HG03571 (cell line): ENCODE results near the gene PACSIN2.
"Not testable (repeated sequence)": the region's sequence is repeated elsewhere in the genome, so short reads cannot be mapped to it uniquely, and the experiment has no call there.

Source experiments
- ATAC-seq: cut with Tn5 transposase; IDR thresholded peaks from one replicate; pipeline ENCODE4 v1.9.1; 2021; ENCODE audit not compliant: unreplicated experiment

Gene PACSIN2

DNA sequence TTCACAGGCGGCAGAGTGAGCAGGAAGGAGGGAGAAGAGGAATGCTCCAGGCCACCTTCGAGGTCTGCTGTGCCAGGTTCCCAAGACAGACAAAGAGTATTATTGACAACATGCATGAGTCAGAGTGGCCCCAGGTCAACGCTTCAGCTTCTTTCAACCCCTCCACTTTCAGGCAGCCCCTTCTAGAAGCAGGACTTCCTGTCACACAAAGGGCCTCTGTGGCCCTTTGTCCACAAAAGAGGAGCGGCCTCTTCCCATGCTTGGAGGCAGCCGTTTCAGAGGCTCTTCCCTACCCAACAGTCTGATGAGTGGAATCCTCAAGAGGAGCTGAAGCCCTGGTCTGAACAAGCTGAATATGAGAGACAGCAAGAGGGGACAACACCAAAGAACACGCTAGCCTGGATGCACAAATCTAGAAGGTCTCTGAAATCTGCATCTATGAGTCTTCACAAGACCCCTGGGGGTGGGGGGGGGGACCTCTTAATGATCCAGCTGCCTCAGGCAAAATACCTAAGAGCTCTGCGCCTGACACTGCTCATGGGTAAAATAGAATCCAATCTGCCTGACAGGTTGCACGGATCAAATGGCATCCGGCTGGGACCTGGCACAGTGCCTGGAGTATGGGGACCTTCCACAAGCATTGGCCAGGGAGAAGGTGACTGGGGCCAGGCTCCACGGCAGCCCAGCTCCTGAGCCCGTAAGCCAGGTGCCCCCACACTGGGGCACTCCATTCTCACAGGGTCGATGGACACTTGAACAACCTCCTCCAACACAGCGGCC is 67.5 kb downstream of the PACSIN2 start:
- ATAC-seq, result no peak

DNA sequence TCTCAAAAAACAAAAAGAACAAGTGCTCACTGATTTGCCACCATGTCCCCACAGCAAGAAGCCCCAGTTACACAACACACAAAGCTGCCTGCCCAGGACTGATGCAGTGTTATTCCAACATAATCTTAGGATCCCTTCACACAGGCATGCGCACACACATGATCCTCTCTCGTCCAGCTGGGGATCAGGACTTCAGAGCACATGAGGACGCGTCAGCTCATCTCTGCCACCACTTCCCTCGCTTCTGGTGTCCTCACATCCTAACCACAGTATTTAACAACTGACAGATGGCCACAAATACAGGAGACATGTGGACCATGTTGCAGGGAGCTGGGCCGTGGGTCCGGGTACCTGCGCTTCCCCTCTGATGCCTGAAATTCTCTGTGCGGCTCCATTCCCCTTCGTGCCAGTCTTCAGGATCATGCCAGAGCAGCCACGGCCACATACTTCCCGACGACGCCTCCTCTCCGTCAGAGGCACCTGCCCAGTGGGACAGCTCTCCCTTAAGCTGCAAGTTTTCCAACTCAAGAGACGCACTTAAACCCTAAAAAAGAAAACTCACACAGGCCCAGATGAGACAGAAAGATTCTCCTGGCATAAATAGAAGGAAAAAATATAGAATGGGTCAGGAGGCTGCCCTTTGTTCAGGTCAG is 68.3 kb downstream of the PACSIN2 start:
- ATAC-seq, result no peak

DNA sequence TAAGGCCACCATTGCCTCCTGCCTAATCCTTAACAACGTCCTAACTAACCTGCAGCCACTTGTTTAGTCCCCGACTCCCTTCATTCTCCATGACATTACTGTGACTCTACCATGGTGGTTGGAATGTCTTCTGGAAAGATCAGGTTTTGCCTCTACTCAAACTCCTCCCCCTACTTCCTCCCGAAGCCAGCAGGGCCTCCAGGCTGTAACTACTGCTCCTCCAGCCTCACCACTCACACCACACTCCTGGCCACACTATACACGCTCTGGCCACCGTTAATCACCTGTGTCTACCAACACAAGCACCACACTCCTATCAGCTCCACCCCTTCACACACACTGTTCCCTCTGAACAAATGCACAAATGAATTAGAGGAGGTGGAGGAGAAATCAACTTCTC is 69.2 kb downstream of the PACSIN2 start:
- ATAC-seq, result no peak

DNA sequence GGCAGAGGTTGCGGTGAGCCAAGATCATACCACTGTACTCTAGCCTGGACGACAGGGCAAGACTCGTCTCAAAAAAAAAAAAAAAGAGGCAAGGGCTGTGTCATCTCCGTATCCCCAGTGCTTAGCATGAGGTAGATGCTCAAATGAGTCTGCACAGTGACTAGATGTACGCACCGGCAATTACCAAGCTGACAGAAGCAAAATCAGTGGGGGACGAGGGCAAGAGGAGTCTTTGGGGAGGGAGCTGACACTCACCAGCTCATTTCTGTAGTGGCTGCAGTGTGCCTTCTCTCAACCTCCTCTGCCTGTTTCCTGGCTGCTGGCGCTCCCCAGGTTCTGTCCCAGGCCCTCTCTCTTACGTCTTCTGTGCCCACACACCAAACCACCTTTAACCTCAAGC is 69.9 kb downstream of the PACSIN2 start:
- no peak for ATAC-seq

DNA sequence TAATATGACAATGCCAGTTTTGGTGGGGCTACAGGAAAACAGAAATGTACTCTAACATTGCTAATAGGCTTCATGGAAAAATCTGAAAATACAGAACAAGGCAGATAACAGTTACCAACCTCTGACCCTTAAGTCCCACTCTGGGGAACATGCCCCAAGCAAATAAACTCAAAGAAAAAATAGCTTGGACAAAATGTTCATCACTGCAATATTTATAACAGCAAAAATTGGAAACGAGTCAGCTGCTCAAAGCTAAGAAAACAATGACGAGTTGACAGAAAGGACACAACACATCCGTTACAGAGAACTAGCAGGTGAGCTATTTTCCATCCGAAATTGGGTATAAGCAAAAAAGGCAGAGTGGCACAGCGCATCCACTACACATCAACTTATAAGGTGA is 70.5 kb downstream of the PACSIN2 start:
- ATAC-seq, result no peak

DNA sequence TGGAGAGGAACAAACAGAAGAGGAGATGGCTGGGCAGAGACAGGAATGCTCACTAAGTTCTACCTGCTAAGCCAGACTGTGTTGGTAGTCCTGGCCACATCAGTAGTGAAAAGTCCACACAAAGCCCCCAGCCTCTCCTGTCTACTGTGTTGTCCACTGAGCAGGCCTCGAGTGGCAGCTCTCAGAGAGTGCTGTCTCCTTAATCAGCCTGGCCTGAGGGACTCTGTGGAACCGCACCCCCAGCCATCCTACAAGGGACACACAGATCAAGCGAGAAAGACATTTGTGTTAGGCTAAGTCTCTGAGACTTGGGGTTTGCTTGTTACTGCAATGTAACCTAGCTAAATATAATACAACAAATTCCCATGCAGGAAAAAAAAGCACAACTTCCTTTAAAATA is 71.0 kb downstream of the PACSIN2 start:
- ATAC-seq, result no peak

DNA sequence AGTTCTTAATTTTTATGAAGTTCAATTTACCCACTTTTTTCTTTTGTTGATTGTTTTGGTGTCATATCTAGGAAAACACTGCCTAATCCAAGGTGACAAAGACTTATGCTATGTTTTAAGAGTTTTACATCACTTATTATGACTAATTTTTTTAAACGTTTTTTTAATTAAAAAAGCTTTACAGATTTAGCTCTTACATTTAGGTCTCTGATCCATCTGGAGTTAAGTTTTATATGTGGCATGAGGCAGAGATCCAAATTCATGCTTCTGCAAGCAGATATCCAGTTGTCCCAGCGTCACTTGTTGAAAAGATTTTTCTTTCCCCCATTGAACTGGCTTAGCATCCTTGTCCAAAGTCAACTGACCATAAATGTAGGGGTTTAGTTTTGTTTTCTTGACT is 72.6 kb downstream of the PACSIN2 start:
- no peak for ATAC-seq

DNA sequence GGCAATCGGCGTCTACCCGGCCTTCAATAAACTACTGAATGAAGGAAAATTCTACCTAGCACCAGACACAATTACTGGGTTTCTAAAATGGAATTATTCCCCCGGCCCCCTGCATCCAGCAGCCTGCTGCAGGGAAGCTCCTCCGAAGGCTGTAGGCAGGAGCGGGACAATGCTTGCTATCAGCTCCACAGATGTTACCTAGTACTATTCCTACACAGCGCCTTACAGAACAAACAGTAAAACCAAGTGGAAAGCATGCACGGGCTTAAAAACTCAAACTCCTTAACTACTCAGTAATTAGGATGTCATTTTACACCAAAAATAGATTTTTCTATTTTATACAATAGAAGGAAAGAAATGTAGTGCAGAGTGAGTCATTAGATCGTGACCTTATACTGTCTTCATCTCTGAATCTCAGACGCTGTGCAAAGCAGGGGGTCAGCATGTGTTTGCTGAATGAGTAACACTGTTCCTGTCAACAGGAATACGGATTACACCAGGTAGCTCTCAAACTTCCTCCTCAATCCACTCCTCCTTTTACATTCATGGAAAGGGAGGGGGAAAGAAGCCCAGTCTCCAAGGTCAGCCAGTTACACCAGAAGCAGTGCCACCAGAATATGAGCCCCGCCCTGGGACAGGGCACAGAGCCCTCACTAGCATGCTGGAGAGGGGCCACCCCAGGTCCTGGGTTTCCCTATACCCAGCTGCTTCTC is 74.9 kb downstream of the PACSIN2 start:
- ATAC-seq, result no peak

DNA sequence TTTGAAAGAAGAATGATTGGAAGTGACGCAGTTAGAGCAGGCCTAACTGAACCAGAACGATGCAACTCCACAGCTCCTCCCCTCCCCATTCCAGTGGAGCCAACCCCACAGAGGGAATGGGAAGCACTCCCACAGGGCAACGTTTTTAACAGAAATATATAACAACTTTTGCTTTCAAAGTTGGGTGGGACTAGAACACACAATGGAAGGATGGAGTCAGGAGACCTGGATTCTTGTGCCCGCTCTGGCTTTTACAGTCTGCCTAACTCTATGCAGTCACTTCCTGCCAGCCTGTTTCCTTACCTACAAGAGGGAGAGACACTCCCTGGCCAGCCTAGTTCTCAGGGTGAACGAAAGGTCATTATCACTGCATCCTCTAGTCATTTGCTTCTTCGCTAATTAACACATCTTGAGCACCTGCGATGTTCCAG is 75.5 kb downstream of the PACSIN2 start:
- ATAC-seq, result no peak

DNA sequence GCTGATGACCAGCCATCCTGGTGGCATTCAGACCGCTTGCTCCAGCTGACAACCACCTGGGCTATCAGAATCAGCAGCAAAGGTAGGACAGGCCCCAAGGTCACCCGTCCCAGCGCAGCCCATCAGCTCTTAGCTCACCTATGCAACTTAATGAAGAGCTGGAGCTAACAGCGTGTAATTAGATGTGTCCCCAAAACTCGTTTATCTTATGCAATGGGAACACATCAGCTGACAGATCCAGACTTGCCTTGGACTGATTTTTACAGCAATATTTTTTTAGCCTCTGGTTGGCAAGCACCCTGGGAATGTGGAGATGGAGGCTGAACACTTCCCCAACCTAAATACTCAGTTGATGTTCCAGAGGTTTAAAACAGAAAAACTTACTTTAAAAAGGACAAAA is 76.0 kb downstream of the PACSIN2 start:
- no peak for ATAC-seq

DNA sequence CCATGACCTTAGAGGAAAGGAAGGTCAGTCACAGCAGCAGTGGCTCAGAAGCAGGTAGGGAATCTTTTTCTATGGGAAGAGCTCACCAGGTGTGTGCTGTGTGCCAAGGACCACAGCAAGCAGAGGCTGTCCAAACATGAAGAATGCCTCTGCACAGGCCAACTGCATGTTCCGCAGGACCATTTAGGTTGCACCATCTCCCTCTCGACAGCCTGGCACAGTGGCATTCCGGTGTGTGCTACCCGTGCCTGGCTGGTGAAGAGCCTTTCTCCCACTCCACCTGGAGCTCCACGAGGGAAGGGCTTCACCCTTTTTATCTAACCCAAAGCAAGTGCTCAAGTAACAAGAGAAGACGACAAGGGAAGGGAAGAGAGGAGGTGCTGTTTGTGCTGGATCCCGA is 76.5 kb downstream of the PACSIN2 start:
- ATAC-seq, result no peak

DNA sequence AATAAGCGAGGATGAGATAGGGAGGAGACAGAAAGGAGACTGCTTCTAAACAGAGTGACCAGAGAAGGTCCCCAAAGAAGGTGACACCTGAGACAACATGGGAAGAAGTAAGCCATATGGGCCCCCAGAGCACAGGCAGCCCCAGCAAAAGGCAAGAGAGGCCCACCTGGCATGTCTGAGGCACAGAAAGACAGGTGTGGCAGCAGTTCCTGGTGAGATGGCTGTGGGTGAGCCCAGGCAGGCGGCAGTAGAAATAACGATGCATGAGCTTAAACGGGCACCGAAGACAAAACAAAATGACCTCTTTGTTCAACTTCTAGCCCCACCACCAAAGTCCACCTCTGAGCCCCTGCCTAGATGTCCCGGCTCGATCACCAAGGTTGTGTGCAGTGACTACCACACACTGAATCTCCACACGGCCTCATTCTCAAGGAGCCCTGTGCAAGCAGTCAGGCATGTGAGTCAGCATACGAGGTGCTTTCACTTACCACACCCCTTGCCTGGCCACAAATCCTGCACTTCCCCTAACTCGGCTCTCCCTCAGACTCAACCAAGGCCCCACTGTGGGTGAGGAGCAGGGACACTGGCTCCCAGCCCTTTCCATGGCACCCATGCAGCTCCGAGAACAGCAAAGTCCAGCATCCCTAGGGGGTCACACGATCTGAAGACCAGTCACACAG is 77.6 kb downstream of the PACSIN2 start:
- no peak for ATAC-seq

DNA sequence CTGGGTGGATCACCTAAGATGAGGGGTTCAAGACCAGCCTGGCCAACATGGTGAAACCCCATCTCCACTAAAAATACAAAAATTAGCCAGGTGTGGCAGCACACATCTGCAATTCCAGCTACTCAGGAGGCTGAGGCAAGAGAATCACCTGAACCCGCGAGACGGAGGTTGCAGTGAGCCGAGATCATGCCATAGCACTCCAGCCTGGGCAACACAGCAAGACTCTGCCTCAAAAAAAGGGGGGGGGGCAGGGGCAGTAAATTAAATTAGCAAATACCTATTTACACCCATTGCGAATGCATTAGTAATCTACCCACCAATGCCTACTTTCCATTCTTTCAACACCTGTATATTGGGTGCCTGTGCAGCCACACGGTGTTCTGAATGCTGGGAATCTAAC is 78.3 kb downstream of the PACSIN2 start:
- not testable (repeated sequence) for ATAC-seq

DNA sequence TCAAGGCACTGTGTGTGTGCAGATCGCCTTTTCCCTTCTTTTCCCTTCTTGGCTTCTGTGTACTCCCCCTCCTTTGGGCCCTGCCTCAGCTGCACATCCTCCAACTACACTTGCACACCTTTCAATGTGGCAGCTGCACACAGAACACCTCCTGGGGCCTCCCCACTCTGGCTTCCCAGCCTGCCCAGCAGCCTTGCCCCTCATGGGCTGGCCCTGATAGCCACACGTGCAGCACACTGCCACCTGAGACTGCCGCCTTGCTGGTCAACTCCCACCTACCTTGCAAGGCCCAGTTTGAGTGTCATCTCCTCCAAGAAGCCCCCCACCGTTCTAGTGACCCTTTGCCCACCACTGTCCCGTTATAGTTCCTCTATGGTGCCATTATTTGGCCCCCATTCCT is 80.6 kb downstream of the PACSIN2 start:
- ATAC-seq, result no peak

DNA sequence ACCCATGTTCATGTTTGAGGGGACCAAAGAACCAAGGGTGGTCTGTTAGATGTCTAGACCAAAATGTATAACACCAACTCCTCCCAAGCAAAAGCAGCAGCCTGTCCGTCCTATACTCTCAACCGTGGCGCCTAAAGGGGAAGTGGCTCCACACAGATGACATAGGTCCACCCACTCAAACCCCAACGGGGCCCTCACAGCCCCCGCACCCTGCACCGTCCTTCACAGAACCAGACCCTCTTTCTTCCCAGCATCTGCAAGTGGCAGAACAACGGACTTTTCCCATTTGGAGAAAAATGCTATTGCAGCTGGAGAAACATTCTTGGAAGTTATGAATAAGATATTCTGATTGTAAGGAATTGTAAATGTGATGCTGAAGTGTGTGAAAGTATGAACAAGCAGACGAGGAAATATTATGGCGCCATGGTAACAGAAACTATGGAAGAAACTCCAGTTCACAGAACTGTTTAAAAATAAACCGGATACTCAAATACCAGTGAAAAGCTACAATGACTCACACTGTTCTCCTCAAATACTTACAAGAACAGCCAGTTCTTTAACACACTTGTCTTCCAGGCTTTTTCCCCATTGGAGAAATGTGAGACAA is 81.4 kb downstream of the PACSIN2 start:
- no peak for ATAC-seq

DNA sequence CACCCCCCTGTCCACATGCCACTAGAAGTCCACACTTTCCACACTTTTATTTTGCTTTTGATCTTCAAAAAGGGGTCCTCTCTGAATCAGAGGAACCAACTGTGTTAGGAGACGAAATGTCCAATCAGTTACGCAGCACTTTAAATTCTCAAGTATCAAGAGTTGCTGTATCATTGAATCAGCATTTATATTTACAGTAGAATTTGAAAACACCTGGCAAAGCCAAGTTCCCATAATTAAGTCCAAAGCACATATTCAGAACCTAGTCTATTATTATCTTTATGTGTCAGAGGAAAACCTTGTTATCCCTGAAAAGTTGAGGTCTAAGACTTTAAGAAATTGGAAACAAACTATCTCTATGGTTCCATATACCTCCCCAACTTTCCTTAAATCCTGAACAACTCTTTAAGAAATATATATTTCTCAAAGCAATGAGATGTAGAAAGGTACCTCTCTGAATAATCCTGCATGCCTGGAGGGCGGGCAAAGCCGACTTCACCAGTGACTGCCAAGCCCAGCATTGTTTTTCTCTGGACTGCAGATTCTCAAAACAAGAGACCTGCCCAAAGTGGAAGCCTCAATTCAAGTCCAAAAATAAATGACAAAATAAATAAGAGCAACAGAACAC is 82.0 kb downstream of the PACSIN2 start:
- no peak for ATAC-seq

DNA sequence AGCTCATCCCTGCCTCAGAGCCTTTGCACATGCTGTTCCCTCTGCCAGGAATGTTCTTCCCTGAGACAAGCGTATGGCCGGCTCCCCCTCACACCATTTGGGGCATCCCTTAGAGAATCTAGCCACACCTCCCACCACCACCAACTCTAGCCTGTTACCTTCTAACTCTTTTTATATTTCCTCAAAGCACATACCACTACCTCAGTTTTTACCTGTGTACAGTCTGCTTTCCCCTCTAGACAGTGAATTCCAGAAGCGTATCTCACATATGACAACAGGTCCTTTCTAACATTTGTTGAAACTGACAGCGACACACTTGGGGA is 82.8 kb downstream of the PACSIN2 start:
- ATAC-seq, result no peak

DNA sequence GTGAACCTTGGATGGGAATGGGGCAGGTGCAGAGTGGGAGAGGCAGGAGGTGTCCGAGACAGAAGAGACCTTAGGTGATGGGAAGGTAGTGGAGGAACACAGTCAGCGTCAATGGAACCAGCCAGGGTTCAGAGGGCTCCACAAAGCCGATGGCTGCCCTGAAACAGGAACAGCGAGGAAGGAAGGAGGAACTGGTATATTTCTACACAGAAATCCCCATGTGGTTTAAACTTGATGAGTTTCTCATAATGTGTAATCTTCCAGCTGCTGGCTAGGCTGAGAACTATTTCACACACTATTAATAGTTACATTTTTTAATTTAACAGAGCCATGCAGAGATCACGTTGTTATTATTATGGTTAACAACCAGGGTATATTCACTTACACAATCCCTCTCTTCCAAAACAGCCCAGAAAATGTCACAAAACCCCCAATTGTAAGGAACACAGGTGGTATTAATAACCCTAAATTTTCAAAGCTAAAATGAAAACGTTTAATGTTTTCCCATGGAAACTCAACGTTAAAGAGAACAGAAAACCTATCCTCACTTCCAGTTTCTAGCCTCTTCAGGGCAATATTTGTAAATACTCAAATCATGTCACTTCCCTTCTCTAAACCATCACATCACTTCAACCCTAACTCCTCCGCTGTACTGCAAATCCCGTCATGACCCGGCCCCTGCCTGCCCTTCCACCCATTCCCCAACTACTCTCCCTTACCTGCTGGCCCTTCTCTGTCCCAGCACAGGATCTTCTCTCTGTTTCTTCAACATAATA is 83.3 kb downstream of the PACSIN2 start:
- ATAC-seq, result peak; percentile 45

DNA sequence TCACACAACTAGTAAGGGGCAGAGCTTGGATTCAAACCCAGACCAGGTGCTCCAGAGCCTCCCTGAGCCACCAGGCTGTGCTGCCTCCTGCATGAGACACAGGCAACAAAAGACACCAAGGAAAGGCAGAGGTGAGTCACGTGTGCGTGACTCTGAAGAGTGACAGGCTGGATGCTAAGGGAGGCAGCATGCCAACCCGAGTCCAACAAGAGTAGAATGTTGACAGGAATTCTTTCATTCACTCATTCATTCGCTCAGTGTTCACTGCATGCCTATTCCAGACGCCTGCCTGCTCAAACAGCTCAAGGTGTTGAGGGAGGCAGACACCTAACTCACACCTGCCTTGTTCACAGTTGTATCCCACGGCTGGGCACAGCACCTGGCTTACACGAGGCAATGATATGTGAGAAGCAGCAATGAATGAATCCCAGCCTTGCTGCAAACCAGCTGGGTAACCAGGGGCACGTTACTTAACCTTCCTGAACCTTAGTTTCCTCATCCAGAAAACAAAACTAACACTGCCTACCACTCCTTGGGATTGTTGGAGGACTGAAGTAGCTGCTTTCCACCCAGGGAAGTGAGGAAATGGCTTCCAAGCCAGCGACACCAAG is 84.0 kb downstream of the PACSIN2 start:
- no peak for ATAC-seq

DNA sequence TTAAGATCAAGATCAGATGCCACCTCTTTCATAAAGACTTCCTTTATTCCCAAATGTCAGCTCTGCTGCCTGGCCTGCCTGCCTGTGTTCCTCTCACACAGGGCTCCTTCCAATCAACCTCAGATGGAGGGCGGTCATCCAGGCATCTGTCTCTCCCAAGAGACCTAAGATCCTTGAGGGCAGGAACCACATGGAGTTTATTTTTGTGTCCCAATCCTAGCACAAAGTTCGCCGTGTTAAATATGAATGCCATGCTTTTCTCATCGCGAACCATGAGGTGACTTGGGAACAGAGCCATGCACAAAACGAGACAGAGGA is 85.2 kb downstream of the PACSIN2 start:
- no peak for ATAC-seq
